RWPE2 (cell line): ENCODE results near the gene CCDC9B.

Source experiments
- ATAC-seq: fragments of 200-7000 bp; cut with Tn5 transposase; 3 replicates; pipeline ENCODE4 v1.9.1; 2021; ENCODE audit warnings: low read depth
- DNase-seq: peaks from one replicate; pipeline ENCODE4 v3.0.0-alpha.2; 2020; ENCODE audit warnings: low spot score
- H3K27ac ChIP-seq: fragments of 450-650 bp; 2 replicates; pipeline ENCODE4 v1.5.1; 2017; ENCODE audit warnings: mild to moderate bottlenecking; ENCODE audit not compliant: poor library complexity, severe bottlenecking
- H3K27me3 ChIP-seq: fragments of 250-450 bp; sonication (Bioruptor Pico); 2 replicates; pipeline ENCODE4 v1.5.1; 2021; ENCODE audit warnings: mild to moderate bottlenecking, moderate library complexity; ENCODE audit not compliant: insufficient read depth, poor library complexity, severe bottlenecking
- H3K36me3 ChIP-seq: fragments of 250-450 bp; sonication (Bioruptor Pico); 2 replicates; pipeline ENCODE4 v1.5.1; 2020; ENCODE audit warnings: low read depth, mild to moderate bottlenecking, moderate library complexity
- H3K4me1 ChIP-seq: fragments of 250-450 bp; sonication (Bioruptor Pico); 2 replicates; pipeline ENCODE4 v1.5.1; 2021; ENCODE audit warnings: mild to moderate bottlenecking, moderate library complexity; ENCODE audit not compliant: insufficient read depth, poor library complexity, severe bottlenecking
- H3K4me3 ChIP-seq: fragments of 250-450 bp; sonication (Bioruptor Pico); 2 replicates; pipeline ENCODE4 v1.5.1; 2021; ENCODE audit warnings: mild to moderate bottlenecking, moderate library complexity; ENCODE audit not compliant: severe bottlenecking
- H3K9me3 ChIP-seq: fragments of 250-450 bp; sonication (Bioruptor Pico); 2 replicates; pipeline ENCODE4 v1.5.1; 2021; ENCODE audit warnings: mild to moderate bottlenecking, moderate library complexity; ENCODE audit not compliant: severe bottlenecking
- CTCF ChIP-seq: fragments of 450-650 bp; IDR thresholded peaks from one replicate; pipeline ENCODE4 v1.5.1; 2017; ENCODE audit warnings: mild to moderate bottlenecking, moderate library complexity; ENCODE audit not compliant: poor library complexity, severe bottlenecking

CCDC9B gene

GRCh38 chr15:40349163-40349562, 8.4 kb upstream of the CCDC9B start:
- peaks cover 7% of the 10 kb centered on the region for H3K4me1 ChIP-seq
- H3K4me3 ChIP-seq: no peak overlapping the region
- no peak for ATAC-seq

DNA sequence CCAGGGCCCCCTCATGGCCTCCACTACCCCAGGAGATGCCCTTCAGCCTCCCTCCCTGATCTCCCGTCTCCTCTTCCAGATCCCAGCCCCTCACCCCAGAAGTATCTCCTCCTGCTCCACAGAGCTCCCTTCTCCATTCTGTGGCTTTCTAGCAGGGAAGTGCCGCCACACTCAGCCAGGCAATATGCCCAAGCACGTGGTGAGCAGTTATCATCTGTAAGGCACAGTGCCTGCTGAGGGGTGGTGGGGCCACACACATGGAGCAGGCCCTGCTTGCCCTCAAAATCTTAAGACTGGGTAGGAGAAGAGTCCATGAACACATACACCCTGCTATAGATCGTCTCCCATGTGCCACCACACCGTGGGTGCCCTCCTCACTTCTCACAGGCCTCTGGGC, 7.7 kb upstream of the CCDC9B start:
- Histone ChIP-seq H3K4me3 (no peak overlapping the region), H3K27ac (no peak overlapping the region), H3K36me3 (no peaks in the 10 kb centered on the region), H3K27me3 (no peaks in the 10 kb centered on the region), H3K4me1 (peaks cover 14% of the 10 kb centered on the region), H3K9me3 (no peaks in the 10 kb centered on the region)
- DNase-seq (no peak), ATAC-seq (no peak)
- TF ChIP-seq CTCF: no peak

More at GRCh38 chr15:40349163-40349562, 8.4 kb upstream of the CCDC9B start:
- no peak for DNase-seq
- TF ChIP-seq CTCF: no peak
- Histone ChIP-seq H3K27me3 (no peaks in the 10 kb centered on the region), H3K27ac (no peak overlapping the region), H3K36me3 (no peaks in the 10 kb centered on the region), H3K9me3 (no peaks in the 10 kb centered on the region)

- H3K27me3 ChIP-seq: no peaks in the 10 kb centered on the region
- no peaks in the 10 kb centered on the region for H3K36me3 ChIP-seq
- no peak overlapping the region for H3K4me3 ChIP-seq
- H3K4me1 ChIP-seq: peaks cover 21% of the 10 kb centered on the region
- H3K27ac ChIP-seq: no peak overlapping the region
- ATAC-seq (no peak), DNase-seq (no peak)
- no peaks in the 10 kb centered on the region for H3K9me3 ChIP-seq
- TF ChIP-seq CTCF: no peak
Measured at GRCh38 chr15:40347559-40348473, 7.1 kb upstream of the CCDC9B start.

GRCh38 chr15:40346579-40347558, 6.1 kb upstream of the CCDC9B start:
- Histone ChIP-seq H3K27ac (no peak overlapping the region), H3K9me3 (no peaks in the 10 kb centered on the region), H3K4me3 (no peak overlapping the region), H3K4me1 (peaks cover 30% of the 10 kb centered on the region), H3K36me3 (no peaks in the 10 kb centered on the region), H3K27me3 (no peaks in the 10 kb centered on the region)
- no peak for ATAC-seq
- no peak for TF ChIP-seq CTCF
- peak; percentile 71 for DNase-seq
